ENCODE measurements around the gene P2RY1.
"Not testable (repeated sequence)": the region's sequence is repeated elsewhere in the genome, so short reads cannot be mapped to it uniquely, and the experiment has no call there.

P2RY1 gene

DNA sequence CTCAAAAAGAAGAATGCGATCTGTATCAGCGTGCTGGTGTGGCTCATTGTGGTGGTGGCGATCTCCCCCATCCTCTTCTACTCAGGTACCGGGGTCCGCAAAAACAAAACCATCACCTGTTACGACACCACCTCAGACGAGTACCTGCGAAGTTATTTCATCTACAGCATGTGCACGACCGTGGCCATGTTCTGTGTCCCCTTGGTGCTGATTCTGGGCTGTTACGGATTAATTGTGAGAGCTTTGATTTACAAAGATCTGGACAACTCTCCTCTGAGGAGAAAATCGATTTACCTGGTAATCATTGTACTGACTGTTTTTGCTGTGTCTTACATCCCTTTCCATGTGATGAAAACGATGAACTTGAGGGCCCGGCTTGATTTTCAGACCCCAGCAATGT lies 1.3 kb downstream of the P2RY1 start:
- H3K27ac ChIP-seq (ENCODE audit: low read depth in 2 of 2, low read length in 2 of 2), result peak overlapping the region; percentile 81 to 92
- H3K4me3 ChIP-seq (ENCODE audit: low read length in 2 of 2), result peak overlapping the region; percentile 90 to 94
- peak overlapping the region; percentile 80 to 84 for H3K9ac ChIP-seq (ENCODE audit: low read depth in 1 of 2, low read length in 2 of 2)

GRCh38 chr3:152839511-152839910 lies 4.6 kb downstream of the P2RY1 start:
- Histone ChIP-seq H3K9me3 (ENCODE audit: control insufficient read depth in 2 of 2, low read length in 2 of 2) (no peaks in the 10 kb centered on the region), H3K4me3 (ENCODE audit: low read length in 2 of 2) (peak overlapping the region in 1 of 2 donors; percentile 94), H3K27ac (ENCODE audit: low read depth in 2 of 2, low read length in 2 of 2) (no peak overlapping the region), H3K27me3 (ENCODE audit: control insufficient read depth in 2 of 2, insufficient read depth in 2 of 2, low read length in 2 of 2) (no peaks in the 10 kb centered on the region), H3K4me1 (ENCODE audit: control insufficient read depth in 2 of 2, insufficient read depth in 2 of 2, low read length in 2 of 2) (peaks cover 18 to 26% of the 10 kb centered on the region in 2 donors), H3K36me3 (ENCODE audit: control insufficient read depth in 2 of 2, insufficient read depth in 2 of 2, low read length in 2 of 2) (peaks cover 0 to 4% of the 10 kb centered on the region in 2 donors), H3K9ac (ENCODE audit: low read depth in 1 of 2, low read length in 2 of 2) (no peak overlapping the region)

More for the DNA sequence above, 1.3 kb downstream of the P2RY1 start:
- no peaks in the 10 kb centered on the region for H3K27me3 ChIP-seq (ENCODE audit: control insufficient read depth in 2 of 2, insufficient read depth in 2 of 2, low read length in 2 of 2)
- H3K4me1 ChIP-seq (ENCODE audit: control insufficient read depth in 2 of 2, insufficient read depth in 2 of 2, low read length in 2 of 2), result peaks cover 9% of the 10 kb centered on the region in 2 donors
- H3K9me3 ChIP-seq (ENCODE audit: control insufficient read depth in 2 of 2, low read length in 2 of 2), result no peaks in the 10 kb centered on the region
- H3K36me3 ChIP-seq (ENCODE audit: control insufficient read depth in 2 of 2, insufficient read depth in 2 of 2, low read length in 2 of 2), result peaks cover 0 to 2% of the 10 kb centered on the region in 2 donors

DNA sequence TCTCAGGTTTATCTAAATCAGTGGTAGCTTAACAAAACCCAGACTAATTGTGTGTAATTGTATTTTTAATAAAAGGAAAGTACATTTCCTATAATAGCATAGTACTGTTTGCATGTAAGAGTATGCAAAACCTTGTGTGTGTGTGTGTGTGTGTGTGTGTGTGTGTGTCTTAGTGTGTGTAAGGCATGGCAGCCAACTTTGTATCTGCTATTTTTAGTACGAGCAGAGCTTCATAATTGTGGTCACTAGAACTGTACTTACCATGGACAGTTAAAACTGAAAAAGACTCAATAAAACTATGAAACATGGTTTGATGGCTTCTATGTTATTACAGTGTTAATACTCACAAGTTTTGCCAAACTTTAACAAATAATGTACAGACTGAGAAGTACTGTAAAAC lies 6.2 kb downstream of the P2RY1 start:
- Histone ChIP-seq H3K9me3 (ENCODE audit: control insufficient read depth in 2 of 2, low read length in 2 of 2) (no peaks in the 10 kb centered on the region), H3K27ac (ENCODE audit: low read depth in 2 of 2, low read length in 2 of 2) (no peak overlapping the region), H3K4me1 (ENCODE audit: control insufficient read depth in 2 of 2, insufficient read depth in 2 of 2, low read length in 2 of 2) (peaks cover 15 to 25% of the 10 kb centered on the region in 2 donors), H3K36me3 (ENCODE audit: control insufficient read depth in 2 of 2, insufficient read depth in 2 of 2, low read length in 2 of 2) (peaks cover 0 to 4% of the 10 kb centered on the region in 2 donors), H3K9ac (ENCODE audit: low read depth in 1 of 2, low read length in 2 of 2) (no peak overlapping the region), H3K4me3 (ENCODE audit: low read length in 2 of 2) (no peak overlapping the region), H3K27me3 (ENCODE audit: control insufficient read depth in 2 of 2, insufficient read depth in 2 of 2, low read length in 2 of 2) (no peaks in the 10 kb centered on the region)

- Histone ChIP-seq H3K27me3 (ENCODE audit: control insufficient read depth in 2 of 2, insufficient read depth in 2 of 2, low read length in 2 of 2) (no peaks in the 10 kb centered on the region), H3K27ac (ENCODE audit: low read depth in 2 of 2, low read length in 2 of 2) (no peak overlapping the region), H3K36me3 (ENCODE audit: control insufficient read depth in 2 of 2, insufficient read depth in 2 of 2, low read length in 2 of 2) (peaks cover 0 to 2% of the 10 kb centered on the region in 2 donors), H3K9ac (ENCODE audit: low read depth in 1 of 2, low read length in 2 of 2) (no peak overlapping the region), H3K9me3 (ENCODE audit: control insufficient read depth in 2 of 2, low read length in 2 of 2) (peaks cover 0 to 2% of the 10 kb centered on the region in 2 donors), H3K4me1 (ENCODE audit: control insufficient read depth in 2 of 2, insufficient read depth in 2 of 2, low read length in 2 of 2) (peaks cover 15 to 19% of the 10 kb centered on the region in 2 donors), H3K4me3 (ENCODE audit: low read length in 2 of 2) (no peak overlapping the region)
These were observed 7.5 kb downstream of the P2RY1 start for GRCh38 chr3:152842413-152842812.

GRCh38 chr3:152843955-152844354 lies 9.0 kb downstream of the P2RY1 start:
- H3K9me3 ChIP-seq (ENCODE audit: control insufficient read depth in 2 of 2, low read length in 2 of 2), result peaks cover 2% of the 10 kb centered on the region in 2 donors
- H3K4me1 ChIP-seq (ENCODE audit: control insufficient read depth in 2 of 2, insufficient read depth in 2 of 2, low read length in 2 of 2), result peaks cover 15 to 19% of the 10 kb centered on the region in 2 donors
- peak overlapping the region in 1 of 2 donors; percentile 7 for H3K27ac ChIP-seq (ENCODE audit: low read depth in 2 of 2, low read length in 2 of 2)
- no peaks in the 10 kb centered on the region for H3K27me3 ChIP-seq (ENCODE audit: control insufficient read depth in 2 of 2, insufficient read depth in 2 of 2, low read length in 2 of 2)
- peaks cover 0 to 2% of the 10 kb centered on the region in 2 donors for H3K36me3 ChIP-seq (ENCODE audit: control insufficient read depth in 2 of 2, insufficient read depth in 2 of 2, low read length in 2 of 2)
- H3K4me3 ChIP-seq (ENCODE audit: low read length in 2 of 2), result no peak overlapping the region
- H3K9ac ChIP-seq (ENCODE audit: low read depth in 1 of 2, low read length in 2 of 2), result no peak overlapping the region

- not testable (repeated sequence) for H3K36me3 ChIP-seq (ENCODE audit: control insufficient read depth in 2 of 2, insufficient read depth in 2 of 2, low read length in 2 of 2); H3K9ac ChIP-seq (ENCODE audit: low read depth in 1 of 2, low read length in 2 of 2); H3K9me3 ChIP-seq (ENCODE audit: control insufficient read depth in 2 of 2, low read length in 2 of 2); H3K27ac ChIP-seq (ENCODE audit: low read depth in 2 of 2, low read length in 2 of 2); H3K4me3 ChIP-seq (ENCODE audit: low read length in 2 of 2); H3K27me3 ChIP-seq (ENCODE audit: control insufficient read depth in 2 of 2, insufficient read depth in 2 of 2, low read length in 2 of 2)
- H3K4me1 ChIP-seq (ENCODE audit: control insufficient read depth in 2 of 2, insufficient read depth in 2 of 2, low read length in 2 of 2), result peaks cover 9 to 19% of the 10 kb centered on the region in 2 donors
These were observed 11.8 kb downstream of the P2RY1 start for GRCh38 chr3:152846572-152847202.

GRCh38 chr3:152847599-152847998 lies 12.7 kb downstream of the P2RY1 start:
- H3K27ac ChIP-seq (ENCODE audit: low read depth in 2 of 2, low read length in 2 of 2); H3K9ac ChIP-seq (ENCODE audit: low read depth in 1 of 2, low read length in 2 of 2); H3K9me3 ChIP-seq (ENCODE audit: control insufficient read depth in 2 of 2, low read length in 2 of 2); H3K27me3 ChIP-seq (ENCODE audit: control insufficient read depth in 2 of 2, insufficient read depth in 2 of 2, low read length in 2 of 2); H3K4me3 ChIP-seq (ENCODE audit: low read length in 2 of 2); H3K36me3 ChIP-seq (ENCODE audit: control insufficient read depth in 2 of 2, insufficient read depth in 2 of 2, low read length in 2 of 2): not testable (repeated sequence)
- H3K4me1 ChIP-seq (ENCODE audit: control insufficient read depth in 2 of 2, insufficient read depth in 2 of 2, low read length in 2 of 2), result peaks cover 4 to 15% of the 10 kb centered on the region in 2 donors

- peaks cover 2% of the 10 kb centered on the region in 2 donors for H3K9me3 ChIP-seq (ENCODE audit: control insufficient read depth in 2 of 2, low read length in 2 of 2)
- H3K36me3 ChIP-seq (ENCODE audit: control insufficient read depth in 2 of 2, insufficient read depth in 2 of 2, low read length in 2 of 2), result no peaks in the 10 kb centered on the region
- H3K27me3 ChIP-seq (ENCODE audit: control insufficient read depth in 2 of 2, insufficient read depth in 2 of 2, low read length in 2 of 2), result no peaks in the 10 kb centered on the region
- H3K4me3 ChIP-seq (ENCODE audit: low read length in 2 of 2), result no peak overlapping the region
- H3K9ac ChIP-seq (ENCODE audit: low read depth in 1 of 2, low read length in 2 of 2), result no peak overlapping the region
- H3K4me1 ChIP-seq (ENCODE audit: control insufficient read depth in 2 of 2, insufficient read depth in 2 of 2, low read length in 2 of 2), result no peaks in the 10 kb centered on the region
- no peak overlapping the region for H3K27ac ChIP-seq (ENCODE audit: low read depth in 2 of 2, low read length in 2 of 2)
These were observed 15.2 kb downstream of the P2RY1 start for GRCh38 chr3:152849996-152850578.

- Histone ChIP-seq H3K36me3 (ENCODE audit: control insufficient read depth in 2 of 2, insufficient read depth in 2 of 2, low read length in 2 of 2) (no peaks in the 10 kb centered on the region), H3K4me1 (ENCODE audit: control insufficient read depth in 2 of 2, insufficient read depth in 2 of 2, low read length in 2 of 2) (no peaks in the 10 kb centered on the region), H3K27ac (ENCODE audit: low read depth in 2 of 2, low read length in 2 of 2) (no peak overlapping the region), H3K9me3 (ENCODE audit: control insufficient read depth in 2 of 2, low read length in 2 of 2) (no peaks in the 10 kb centered on the region), H3K4me3 (ENCODE audit: low read length in 2 of 2) (no peak overlapping the region), H3K9ac (ENCODE audit: low read depth in 1 of 2, low read length in 2 of 2) (no peak overlapping the region), H3K27me3 (ENCODE audit: control insufficient read depth in 2 of 2, insufficient read depth in 2 of 2, low read length in 2 of 2) (no peaks in the 10 kb centered on the region)
These were observed 18.3 kb downstream of the P2RY1 start for GRCh38 chr3:152853196-152853595.

- Histone ChIP-seq H3K36me3 (ENCODE audit: control insufficient read depth in 2 of 2, insufficient read depth in 2 of 2, low read length in 2 of 2) (no peaks in the 10 kb centered on the region), H3K27me3 (ENCODE audit: control insufficient read depth in 2 of 2, insufficient read depth in 2 of 2, low read length in 2 of 2) (no peaks in the 10 kb centered on the region), H3K4me3 (ENCODE audit: low read length in 2 of 2) (no peak overlapping the region), H3K9me3 (ENCODE audit: control insufficient read depth in 2 of 2, low read length in 2 of 2) (no peaks in the 10 kb centered on the region), H3K4me1 (ENCODE audit: control insufficient read depth in 2 of 2, insufficient read depth in 2 of 2, low read length in 2 of 2) (no peaks in the 10 kb centered on the region), H3K9ac (ENCODE audit: low read depth in 1 of 2, low read length in 2 of 2) (no peak overlapping the region), H3K27ac (ENCODE audit: low read depth in 2 of 2, low read length in 2 of 2) (no peak overlapping the region)
These were observed 22.2 kb downstream of the P2RY1 start for GRCh38 chr3:152857082-152857481.

Measured in mucosa of rectum (tissue), 2 donors.